NB4 (cell line): ENCODE results near the gene SCEL.

Experiments used
- DNase-seq: peaks from one replicate; pipeline ENCODE4 v3.0.0; 2010; ENCODE audit warnings: low read depth
- H3K4me3 ChIP-seq: one replicate; pipeline ENCODE4 v1.5.1; 2011; ENCODE audit warnings: mild to moderate bottlenecking, low read depth, low read length, moderate library complexity
- MAX ChIP-seq: IDR thresholded peaks from 2 replicates; pipeline ENCODE4 v1.6.1; 2011; ENCODE audit warnings: low read depth, low read length
- MYC ChIP-seq: IDR thresholded peaks from 2 replicates; pipeline ENCODE4 v1.6.1; 2011; ENCODE audit warnings: low read depth, low read length
- POLR2A ChIP-seq: IDR thresholded peaks from 2 replicates; pipeline ENCODE4 v1.6.1; 2011; ENCODE audit warnings: mild to moderate bottlenecking; ENCODE audit not compliant: insufficient read length; ENCODE audit errors: extremely low read depth
- TF ChIP-seq, protein P1 (sequence below): IDR thresholded peaks from one replicate; pipeline ENCODE4 v1.5.1; 2012; ENCODE audit warnings: low read depth, low read length

SCEL gene

GRCh38 chr13:77523386-77523785, 12.1 kb upstream of the SCEL start:
- DNase-seq: no peak
- TF ChIP-seq POLR2A: no peak
- no peak for TF ChIP-seq MAX
- TF ChIP-seq, protein P1, sequence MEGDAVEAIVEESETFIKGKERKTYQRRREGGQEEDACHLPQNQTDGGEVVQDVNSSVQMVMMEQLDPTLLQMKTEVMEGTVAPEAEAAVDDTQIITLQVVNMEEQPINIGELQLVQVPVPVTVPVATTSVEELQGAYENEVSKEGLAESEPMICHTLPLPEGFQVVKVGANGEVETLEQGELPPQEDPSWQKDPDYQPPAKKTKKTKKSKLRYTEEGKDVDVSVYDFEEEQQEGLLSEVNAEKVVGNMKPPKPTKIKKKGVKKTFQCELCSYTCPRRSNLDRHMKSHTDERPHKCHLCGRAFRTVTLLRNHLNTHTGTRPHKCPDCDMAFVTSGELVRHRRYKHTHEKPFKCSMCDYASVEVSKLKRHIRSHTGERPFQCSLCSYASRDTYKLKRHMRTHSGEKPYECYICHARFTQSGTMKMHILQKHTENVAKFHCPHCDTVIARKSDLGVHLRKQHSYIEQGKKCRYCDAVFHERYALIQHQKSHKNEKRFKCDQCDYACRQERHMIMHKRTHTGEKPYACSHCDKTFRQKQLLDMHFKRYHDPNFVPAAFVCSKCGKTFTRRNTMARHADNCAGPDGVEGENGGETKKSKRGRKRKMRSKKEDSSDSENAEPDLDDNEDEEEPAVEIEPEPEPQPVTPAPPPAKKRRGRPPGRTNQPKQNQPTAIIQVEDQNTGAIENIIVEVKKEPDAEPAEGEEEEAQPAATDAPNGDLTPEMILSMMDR: no peak
- no peak for TF ChIP-seq MYC
- no peak overlapping the region for H3K4me3 ChIP-seq

- no peak for TF ChIP-seq POLR2A
- TF ChIP-seq, protein P1: no peak
- TF ChIP-seq MAX: no peak
- no peak for TF ChIP-seq MYC
- no peak for DNase-seq
- no peak overlapping the region for H3K4me3 ChIP-seq
These were observed 11.4 kb upstream of the SCEL start for GRCh38 chr13:77523834-77524728.

GRCh38 chr13:77528414-77528813, 7.1 kb upstream of the SCEL start:
- TF ChIP-seq POLR2A: no peak
- TF ChIP-seq MYC: no peak
- TF ChIP-seq, protein P1: no peak
- no peak for TF ChIP-seq MAX
- DNase-seq: no peak

DNA sequence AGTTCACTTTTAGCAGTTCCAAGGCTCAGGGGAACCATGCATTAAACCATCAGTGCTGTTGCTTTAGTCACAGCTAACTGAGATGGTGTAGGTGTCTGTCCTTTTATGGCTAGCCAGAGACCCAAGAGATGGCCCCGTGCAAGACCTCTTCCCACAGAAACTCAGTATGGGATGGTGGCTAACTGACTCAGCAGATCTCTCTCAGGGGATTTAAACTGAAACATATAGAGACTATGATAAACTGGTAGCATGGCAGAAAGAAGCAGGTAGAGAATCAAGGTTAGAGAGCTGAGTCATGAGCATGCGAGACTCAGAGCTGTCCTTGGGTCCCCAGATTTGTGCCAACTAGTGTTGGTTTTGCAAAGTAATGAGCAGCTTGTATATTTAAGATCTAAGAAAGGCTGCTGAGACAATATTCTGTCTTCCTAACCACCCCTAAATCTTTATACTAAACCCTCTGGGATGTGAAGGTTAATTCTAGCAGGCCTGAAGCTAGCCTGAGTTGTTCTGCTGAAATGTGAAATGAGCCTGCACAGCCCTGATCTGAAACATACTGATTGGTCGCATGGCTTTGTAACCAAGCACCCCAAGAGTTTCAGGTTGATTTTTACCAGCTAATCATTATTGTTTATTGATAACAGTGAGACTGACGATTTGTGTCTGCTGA, 6.5 kb upstream of the SCEL start:
- TF ChIP-seq MAX: no peak
- TF ChIP-seq MYC: no peak
- no peak for TF ChIP-seq POLR2A
- TF ChIP-seq, protein P1: no peak
- no peak overlapping the region for H3K4me3 ChIP-seq
- DNase-seq: peak; percentile 20

More at GRCh38 chr13:77528414-77528813, 7.1 kb upstream of the SCEL start:
- no peak overlapping the region for H3K4me3 ChIP-seq

GRCh38 chr13:77529501-77529840, 6.0 kb upstream of the SCEL start:
- no peak overlapping the region for H3K4me3 ChIP-seq
- DNase-seq: no peak
- TF ChIP-seq, protein P1: no peak
- TF ChIP-seq MYC: no peak
- TF ChIP-seq POLR2A: no peak
- no peak for TF ChIP-seq MAX
